HG03469 (cell line): ENCODE results near the gene PROK1.
A peak's percentile ranks its signal among the peaks of the same experiment; 100 is the strongest.
"Not testable (repeated sequence)": the region's sequence is repeated elsewhere in the genome, so short reads cannot be mapped to it uniquely, and the experiment has no call there.

ENCODE experiments used
- ATAC-seq: cut with Tn5 transposase; IDR thresholded peaks from one replicate; pipeline ENCODE4 v1.9.1; 2021; ENCODE audit warnings: mild to moderate bottlenecking, moderate library complexity, moderate number of reproducible peaks; ENCODE audit not compliant: unreplicated experiment

The PROK1 gene, protein sequence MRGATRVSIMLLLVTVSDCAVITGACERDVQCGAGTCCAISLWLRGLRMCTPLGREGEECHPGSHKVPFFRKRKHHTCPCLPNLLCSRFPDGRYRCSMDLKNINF

GRCh38 chr1:110450929-110451328, at the start of gene PROK1:
TSS of gene PROK1 (plus strand) at chr1:110451149. CDS start at chr1:110451217, 68 bp downstream.
- ATAC-seq, result no peak

- ATAC-seq, result no peak
Measured at GRCh38 chr1:110403805-110404204, 47.1 kb upstream of the PROK1 start.

- ATAC-seq, result no peak
Measured at GRCh38 chr1:110404401-110404800, 46.5 kb upstream of the PROK1 start.

- not testable (repeated sequence) for ATAC-seq
Measured at GRCh38 chr1:110406407-110406806, 44.5 kb upstream of the PROK1 start.

GRCh38 chr1:110407260-110408210, 43.4 kb upstream of the PROK1 start, which contains the start of gene LAMTOR5:
TSS of gene LAMTOR5 (minus strand) at chr1:110407694. CDS start at chr1:110407620, 74 bp downstream.
- ATAC-seq, result peak; percentile 60

DNA sequence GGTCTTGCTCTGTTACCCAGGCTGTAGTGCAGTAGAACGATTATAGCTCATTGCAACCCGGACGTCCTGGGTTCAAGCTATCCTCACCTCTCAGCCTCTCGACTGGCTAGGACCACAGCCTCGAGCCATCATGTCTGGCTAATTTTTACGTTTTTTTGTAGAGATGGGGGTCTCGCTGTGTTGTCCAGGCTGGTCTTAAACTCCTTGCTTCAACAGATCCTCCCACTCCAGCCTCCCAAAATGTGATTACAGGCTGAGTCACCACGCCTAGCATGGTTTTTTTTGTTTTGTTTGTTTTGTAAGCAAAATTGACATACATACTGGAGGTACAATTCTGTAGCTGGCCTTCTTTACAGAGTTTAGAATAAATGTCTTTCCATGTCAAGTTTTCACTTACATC, 42.5 kb upstream of the PROK1 start:
- no peak for ATAC-seq

DNA sequence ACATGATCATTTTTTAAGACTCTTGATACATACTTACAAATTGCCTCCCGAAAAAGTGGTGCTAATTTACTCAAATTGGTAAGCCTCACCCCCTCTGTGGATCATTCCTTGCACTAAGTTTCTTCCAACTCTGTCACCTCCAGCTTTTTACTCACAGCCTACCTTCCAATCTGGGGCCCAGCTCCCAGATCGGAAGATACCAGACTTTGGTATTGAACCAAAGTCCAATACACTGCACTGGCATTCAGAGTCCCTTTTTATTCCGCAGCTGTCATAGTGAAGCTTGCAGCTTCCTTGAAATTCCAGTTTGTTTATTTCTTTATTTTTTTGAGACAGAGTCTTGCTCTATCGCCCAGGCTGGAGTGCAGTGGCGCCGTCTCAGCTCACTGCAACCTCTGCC, 41.6 kb upstream of the PROK1 start:
- ATAC-seq, result no peak

- no peak for ATAC-seq
Measured at GRCh38 chr1:110411173-110411735, 39.7 kb upstream of the PROK1 start.

- ATAC-seq, result no peak
Measured at GRCh38 chr1:110412576-110412975, 38.4 kb upstream of the PROK1 start.

- not testable (repeated sequence) for ATAC-seq
Measured at GRCh38 chr1:110413045-110413444, 37.9 kb upstream of the PROK1 start.

GRCh38 chr1:110418729-110419128, 32.2 kb upstream of the PROK1 start:
- no peak for ATAC-seq

- no peak for ATAC-seq
Measured at GRCh38 chr1:110420023-110420662, 30.8 kb upstream of the PROK1 start.

- ATAC-seq, result no peak
Measured at GRCh38 chr1:110420874-110421793, 29.8 kb upstream of the PROK1 start.

DNA sequence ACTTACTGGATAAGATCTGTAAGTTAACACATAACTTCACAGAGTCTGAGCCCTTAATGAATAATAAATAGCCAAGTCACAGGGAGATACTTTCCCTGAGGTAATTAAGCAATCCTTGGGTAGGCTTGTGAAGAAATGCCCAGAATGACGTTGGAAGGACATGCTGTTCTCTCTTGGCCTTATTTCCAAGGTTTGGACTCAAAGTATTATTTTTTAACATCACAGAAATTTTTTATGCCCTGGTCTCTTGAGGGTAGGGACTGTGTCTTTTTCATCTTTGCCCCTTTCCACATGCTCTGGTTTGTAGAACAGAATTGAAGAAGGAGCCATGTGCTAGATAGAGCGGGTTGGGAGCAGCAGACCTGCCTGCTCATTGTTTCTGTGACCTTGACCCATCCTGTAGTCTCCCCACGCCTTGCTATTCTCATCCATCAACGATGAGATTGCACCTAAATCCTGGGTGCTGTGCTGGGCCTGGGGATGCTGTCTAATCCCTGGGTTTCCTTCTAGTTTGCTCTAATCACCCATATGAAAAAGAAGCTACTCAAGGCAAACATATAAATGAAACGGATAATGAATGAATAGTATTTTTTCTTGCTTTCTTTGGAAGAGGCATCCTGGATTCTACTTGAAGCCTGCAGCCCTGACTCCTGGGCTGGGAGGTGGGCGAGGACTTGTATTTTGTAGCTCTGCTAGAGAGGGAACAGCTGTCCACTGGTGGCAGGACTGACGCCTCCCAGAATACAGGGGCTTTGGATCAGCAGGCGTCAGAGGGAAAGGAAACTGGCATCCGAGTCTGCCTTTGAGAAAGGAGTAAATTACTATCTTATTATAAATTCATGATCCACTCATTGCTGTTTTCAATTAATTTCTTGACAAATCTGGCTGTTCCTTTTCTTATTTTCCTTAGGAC, 26.0 kb upstream of the PROK1 start:
- no peak for ATAC-seq

DNA sequence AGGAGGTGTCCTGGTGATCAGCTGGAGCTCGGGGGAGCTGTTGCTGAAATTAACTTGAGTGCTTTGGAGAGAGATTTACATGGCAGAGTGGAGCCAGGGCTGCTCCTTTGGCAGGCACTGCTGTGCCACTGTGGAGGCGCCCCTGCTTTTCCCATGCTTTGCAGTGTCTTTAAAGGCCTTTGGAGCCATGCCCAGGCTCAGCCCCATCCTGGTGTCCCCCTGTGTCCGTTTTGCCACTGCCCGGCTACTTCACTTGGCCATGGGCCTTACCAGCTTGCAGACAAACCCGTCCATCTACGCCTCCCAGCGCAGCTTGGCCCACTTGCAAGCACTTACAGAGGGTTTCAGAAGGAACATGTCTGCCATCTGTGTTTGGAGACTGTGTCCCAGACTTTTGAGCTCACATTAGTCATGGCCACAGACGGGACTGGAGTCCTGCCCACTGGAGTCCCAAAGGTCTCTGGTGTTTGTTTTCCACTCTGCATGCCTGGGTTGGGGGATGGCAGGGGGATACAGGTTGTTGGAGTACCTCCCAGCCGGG, 25.3 kb upstream of the PROK1 start:
- no peak for ATAC-seq

DNA sequence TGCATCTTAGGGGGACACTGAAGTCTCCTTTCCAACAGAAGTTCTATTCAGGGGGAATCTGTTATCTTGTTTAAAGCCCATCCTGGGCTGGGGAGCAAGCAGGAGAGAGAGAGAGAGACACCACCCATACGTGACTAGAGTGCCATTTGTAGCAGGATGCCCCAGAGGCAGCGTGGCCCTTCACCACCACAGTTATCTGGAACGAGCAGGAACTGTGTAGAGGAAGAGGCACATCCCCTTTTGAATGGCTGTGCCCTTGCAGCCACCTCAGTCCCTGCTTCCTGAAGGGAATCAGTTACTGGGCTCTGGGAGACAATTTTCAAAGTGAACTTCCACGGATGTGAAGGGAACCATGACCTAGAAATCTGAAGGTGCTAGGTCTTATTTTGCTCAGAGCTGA, 24.1 kb upstream of the PROK1 start:
- ATAC-seq, result no peak

DNA sequence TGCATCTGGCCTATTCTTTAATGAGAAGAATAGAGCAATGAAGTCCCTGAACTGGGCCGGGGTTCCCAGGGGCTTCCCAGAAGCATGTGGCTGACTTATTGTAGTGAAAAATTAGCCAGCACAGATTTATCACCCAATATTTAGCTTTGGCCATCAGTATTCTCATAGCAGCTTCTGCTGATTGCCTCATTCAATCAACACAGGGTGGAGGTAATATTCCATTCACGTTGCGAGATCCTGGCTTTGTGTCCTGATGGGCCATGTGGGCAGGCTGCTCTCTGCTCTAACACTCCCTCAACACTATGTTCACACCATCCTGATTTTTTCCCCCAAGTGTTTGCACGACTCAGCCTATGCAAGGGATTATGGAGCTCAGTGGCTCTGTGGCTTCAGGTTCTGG, 22.0 kb upstream of the PROK1 start:
- ATAC-seq, result no peak

DNA sequence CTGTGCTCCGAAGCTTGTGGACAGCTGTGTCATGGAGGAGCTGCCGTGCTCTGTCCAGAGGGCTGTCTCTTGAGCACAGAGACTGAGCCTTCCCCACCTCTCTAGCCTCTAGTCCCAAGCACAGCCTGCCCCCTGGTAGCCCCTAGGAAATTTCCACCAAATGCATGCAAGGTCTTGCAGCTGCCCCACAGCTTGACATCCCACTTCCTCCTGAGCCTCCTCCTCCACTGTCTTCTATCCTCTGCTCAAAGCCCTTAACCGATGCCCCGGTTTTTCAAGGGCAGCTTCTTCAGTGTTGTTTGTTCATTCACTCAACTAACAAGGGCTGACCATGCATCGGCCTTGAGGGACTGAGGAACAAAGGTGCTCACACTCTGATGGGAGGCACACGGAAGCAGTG, 20.6 kb upstream of the PROK1 start:
- no peak for ATAC-seq

DNA sequence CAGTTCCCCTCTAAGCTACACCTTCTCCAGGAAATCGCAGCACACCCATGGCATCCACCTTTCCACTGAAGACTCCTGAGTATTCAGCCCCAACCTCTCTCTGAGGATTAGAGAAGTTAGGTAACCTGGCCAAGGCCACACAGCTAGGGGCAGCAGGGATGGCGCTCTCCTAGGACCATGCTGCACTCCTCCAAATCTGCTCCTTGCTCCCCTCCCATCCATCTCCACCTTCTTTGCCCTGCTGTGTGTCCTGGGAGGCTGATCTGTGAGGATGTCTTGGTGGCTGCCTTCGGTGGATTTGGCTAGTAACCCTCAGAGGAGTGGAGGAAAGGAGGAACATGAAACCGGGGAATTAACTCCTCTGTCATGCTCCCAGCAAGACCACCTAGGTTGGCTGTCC, 20.0 kb upstream of the PROK1 start:
- no peak for ATAC-seq
